Left renal pelvis (tissue), 4 donors: Measurements from ENCODE around the gene SLFN12L. TPM values are rescaled to one million over a fixed set of nuclear protein-coding genes. Genes with fewer than 3 reads are reported as not detected.

Experiments
- DNase-seq, 4 donors: peaks; one replicate each; pipeline ENCODE4 v3.0.0-alpha.2; 2013; ENCODE audit warnings: low read depth in 4 of 4, low spot score in 3 of 4
- polyA plus RNA-seq, 4 donors: library from polyadenylated mRNA; unstranded; fragments of 120-200 nt; gene quantifications; one replicate each; pipeline ENCODE4 v1.2.1, GENCODE V29; 2013; ENCODE audit not compliant: insufficient read length in 4 of 4

Gene SLFN12L
- polyA plus RNA-seq, 4 donors, result 0.12 to 0.34 (median 0.29) TPM

- peak in 2 of 4 donors; percentile 64 to 81 for DNase-seq
These were observed 104.2 kb downstream of the SLFN12L start for GRCh38 chr17:35433075-35433894.

GRCh38 chr17:35432176-35433074 is 105.1 kb downstream of the SLFN12L start, which contains the start of gene SLFN12:
Gene SLFN12 (minus strand): TSS chr17:35432500. CDS start chr17:35423028, 9,472 bp downstream.
- peak in 3 of 4 donors; percentile 82 to 93 (median 85) for DNase-seq

- DNase-seq, result no peak
These were observed 107.8 kb downstream of the SLFN12L start for GRCh38 chr17:35429702-35430101.

GRCh38 chr17:35428229-35428628 is 109.2 kb downstream of the SLFN12L start:
- DNase-seq, result no peak

- no peak for DNase-seq
These were observed 113.7 kb downstream of the SLFN12L start for GRCh38 chr17:35423761-35424160.

Other genes starting within 250 kb of the SLFN12L start
- gene SLFN11, start 164.1 kb downstream of the SLFN12L start, polyA plus RNA-seq, result 10 to 100 TPM; 10.9 to 28.4 (median 15.5) TPM
- 10 to 100 TPM; 13.9 to 23.2 (median 18.2) TPM for gene SLFN12, start 105.2 kb downstream of the SLFN12L start, polyA plus RNA-seq
- 10 to 100 TPM in 3 of 4 donors, 1 to 10 TPM in 1; 4.5 to 28.3 (median 26.1) TPM for gene SLFN13, start 88.9 kb downstream of the SLFN12L start, polyA plus RNA-seq
- under 1 TPM; 0.09 to 0.63 (median 0.16) TPM for gene SLFN14, start 23.1 kb upstream of the SLFN12L start, polyA plus RNA-seq
- 10 to 100 TPM; 11.0 to 14.6 (median 11.9) TPM for gene PEX12, start 40.9 kb upstream of the SLFN12L start, polyA plus RNA-seq
- 100 to 1,000 TPM; 114 to 142 (median 127) TPM for gene AP2B1, start 49.6 kb upstream of the SLFN12L start, polyA plus RNA-seq
- gene RASL10B, start 194.0 kb upstream of the SLFN12L start, polyA plus RNA-seq, result 10 to 100 TPM in 3 of 4 donors, 1 to 10 TPM in 1; 4.8 to 15.0 (median 11.0) TPM
- under 1 TPM in 2 of 4 donors, not detected in 2; 0.10 to 0.12 TPM for gene GAS2L2, start 215.6 kb upstream of the SLFN12L start, polyA plus RNA-seq
- gene C17orf50, start 223.2 kb upstream of the SLFN12L start, polyA plus RNA-seq, result under 1 TPM in 1 of 4 donors, not detected in 3; 0.21 TPM